GM13977 (cell line): ENCODE data around the gene SFT2D3.

Experiments
- DNase-seq: peaks from one replicate; pipeline ENCODE4 v3.0.0; 2012; ENCODE audit warnings: low spot score
- in situ Hi-C: fragments of 300-500 bp; cut with MboI; formaldehyde crosslinking; loops from one replicate; pipeline ENCODE4 v1.12.0; 2022; ENCODE audit warnings: low sequenced_read_pairs, low pct_unique_long_range_greater_than_20kb, mixed read lengths, inconsistent platforms; ENCODE audit not compliant: unreplicated experiment
- TF ChIP-seq, protein P1 (sequence below): IDR thresholded peaks from 2 replicates; pipeline ENCODE4 v1.5.1; 2012; ENCODE audit warnings: mild to moderate bottlenecking, control low read depth; ENCODE audit not compliant: insufficient read depth; ENCODE audit errors: extremely low read depth, missing control alignments

The SFT2D3 gene

DNA sequence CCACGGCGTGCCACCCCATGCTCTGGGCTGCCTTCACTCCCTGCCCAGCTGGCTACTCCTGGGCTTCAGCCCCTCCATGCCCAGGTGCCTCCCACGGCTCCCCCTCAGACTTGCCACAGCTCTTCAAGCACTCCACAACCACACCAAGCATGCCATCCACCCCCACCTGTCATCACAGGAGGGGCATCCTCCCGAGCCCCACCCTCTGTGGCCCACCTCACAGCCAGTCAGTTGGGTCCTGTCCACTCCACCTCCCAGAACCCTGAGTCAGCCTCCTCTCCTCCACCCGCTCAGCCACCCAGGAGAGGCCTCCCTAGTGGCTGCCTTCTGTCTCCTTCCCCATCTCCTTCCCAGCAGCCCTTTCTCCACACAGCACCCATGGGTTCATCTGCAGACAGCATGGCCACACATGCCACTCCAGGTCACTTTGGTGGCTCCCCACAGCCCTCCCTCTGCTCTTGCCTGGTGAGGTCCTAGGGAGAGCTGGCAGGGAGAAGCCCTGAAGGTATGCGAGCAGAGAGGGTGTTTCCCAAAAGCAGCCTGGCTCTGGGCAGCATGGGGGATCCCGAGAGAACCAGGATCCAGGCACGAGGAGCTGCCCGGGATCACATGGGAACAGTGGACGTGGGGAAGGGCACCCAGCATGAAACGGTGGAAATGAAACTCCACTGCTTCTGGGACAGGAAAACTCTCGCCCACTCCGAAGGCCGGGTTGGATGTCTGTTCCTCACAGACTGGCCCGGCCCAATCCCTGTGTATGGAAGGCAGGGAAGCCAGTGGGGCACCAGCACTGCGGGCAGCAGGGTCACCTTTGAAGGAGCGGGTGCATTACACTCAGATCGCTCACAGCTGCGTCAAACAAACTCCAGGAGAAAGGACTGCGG is 28.7 kb upstream of the SFT2D3 start:
- in situ Hi-C loops = no loop called here
- TF ChIP-seq, protein P1, sequence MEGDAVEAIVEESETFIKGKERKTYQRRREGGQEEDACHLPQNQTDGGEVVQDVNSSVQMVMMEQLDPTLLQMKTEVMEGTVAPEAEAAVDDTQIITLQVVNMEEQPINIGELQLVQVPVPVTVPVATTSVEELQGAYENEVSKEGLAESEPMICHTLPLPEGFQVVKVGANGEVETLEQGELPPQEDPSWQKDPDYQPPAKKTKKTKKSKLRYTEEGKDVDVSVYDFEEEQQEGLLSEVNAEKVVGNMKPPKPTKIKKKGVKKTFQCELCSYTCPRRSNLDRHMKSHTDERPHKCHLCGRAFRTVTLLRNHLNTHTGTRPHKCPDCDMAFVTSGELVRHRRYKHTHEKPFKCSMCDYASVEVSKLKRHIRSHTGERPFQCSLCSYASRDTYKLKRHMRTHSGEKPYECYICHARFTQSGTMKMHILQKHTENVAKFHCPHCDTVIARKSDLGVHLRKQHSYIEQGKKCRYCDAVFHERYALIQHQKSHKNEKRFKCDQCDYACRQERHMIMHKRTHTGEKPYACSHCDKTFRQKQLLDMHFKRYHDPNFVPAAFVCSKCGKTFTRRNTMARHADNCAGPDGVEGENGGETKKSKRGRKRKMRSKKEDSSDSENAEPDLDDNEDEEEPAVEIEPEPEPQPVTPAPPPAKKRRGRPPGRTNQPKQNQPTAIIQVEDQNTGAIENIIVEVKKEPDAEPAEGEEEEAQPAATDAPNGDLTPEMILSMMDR = no peak
- DNase-seq = no peak

- TF ChIP-seq, protein P1 = no peak
- in situ Hi-C loops = no loop called here
- no peak for DNase-seq
These were observed 27.8 kb upstream of the SFT2D3 start for GRCh38 chr2:127673291-127674069.

DNA sequence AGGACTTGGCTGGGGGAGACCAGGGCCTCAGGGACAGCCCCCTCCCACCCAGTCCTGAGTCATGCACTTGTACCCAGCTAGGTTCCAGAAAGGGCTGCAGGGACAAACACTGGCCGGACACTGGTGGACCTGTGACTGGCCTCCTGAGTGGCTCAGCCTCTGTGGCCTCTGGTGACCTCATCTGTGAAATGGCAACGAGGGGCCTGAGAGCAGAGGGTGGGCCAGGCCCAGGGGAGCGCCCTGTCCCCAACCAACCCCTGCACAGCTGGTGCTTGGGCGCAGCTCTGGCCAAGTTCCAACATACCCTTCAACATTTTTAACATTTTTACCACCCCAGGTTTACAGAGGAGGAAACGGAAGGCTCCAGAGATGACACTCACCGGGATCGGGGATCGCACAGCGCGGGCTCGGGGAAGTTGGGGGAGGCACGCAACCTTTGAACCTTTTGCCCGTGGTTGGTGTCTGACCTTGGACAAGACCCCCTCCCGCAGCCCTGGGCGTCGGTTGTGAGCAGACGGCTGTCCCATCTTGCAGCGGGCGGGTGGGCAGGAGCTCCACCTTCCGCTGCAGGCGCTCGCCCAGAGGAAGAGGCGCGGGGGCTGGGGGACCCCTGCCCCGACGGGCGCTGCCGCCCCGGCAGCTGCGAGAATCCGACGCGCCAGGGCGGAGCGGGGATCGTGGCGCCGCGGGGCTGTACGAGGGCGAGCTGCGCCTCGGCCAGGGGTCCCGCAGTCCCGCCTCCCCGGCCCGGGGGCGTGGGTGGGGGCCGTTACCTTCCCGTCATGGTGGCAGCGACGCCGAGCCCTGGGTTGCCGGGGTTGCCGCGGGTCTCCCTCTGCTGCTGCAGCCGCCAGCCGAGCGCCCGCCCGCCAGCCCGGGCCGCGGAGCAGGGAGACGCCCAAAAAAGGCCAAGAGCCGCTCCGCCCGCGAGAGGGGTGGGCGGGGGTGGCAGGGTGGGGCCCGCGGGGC is 26.8 kb upstream of the SFT2D3 start:
- TF ChIP-seq, protein P1 = no peak
- in situ Hi-C loops = no loop called here
- peak; percentile 80 for DNase-seq

GRCh38 chr2:127675331-127676261 is 25.7 kb upstream of the SFT2D3 start, which contains the start of gene LIMS2:
Gene LIMS2, minus strand, starts transcription at chr2:127675530. Its CDS starts 506 bp downstream, at chr2:127675024.
- peak; percentile 64 for DNase-seq
- TF ChIP-seq, protein P1 = no peak
- in situ Hi-C loops = no loop called here

GRCh38 chr2:127676906-127677305 is 24.4 kb upstream of the SFT2D3 start:
- in situ Hi-C loops = no loop called here
- TF ChIP-seq, protein P1 = no peak
- DNase-seq = no peak
